Ureter (tissue), 1 donor: ENCODE data around the gene PTPRM. TPM values are rescaled to one million over a fixed set of nuclear protein-coding genes. Genes with fewer than 3 reads are reported as not detected.

Source experiments
- DNase-seq: peaks from one replicate; pipeline ENCODE4 v3.0.0-alpha.2; 2020; ENCODE audit warnings: low spot score
- total RNA-seq: library from RNA; stranded (reverse); gene quantifications from one replicate; pipeline ENCODE4 v1.2.4, GENCODE V29; 2023
- donor health status: DM: yes; HTN: yes; CAD: no.

The PTPRM gene
- total RNA-seq, 1 donor from 2014 or later: 148 TPM

DNA sequence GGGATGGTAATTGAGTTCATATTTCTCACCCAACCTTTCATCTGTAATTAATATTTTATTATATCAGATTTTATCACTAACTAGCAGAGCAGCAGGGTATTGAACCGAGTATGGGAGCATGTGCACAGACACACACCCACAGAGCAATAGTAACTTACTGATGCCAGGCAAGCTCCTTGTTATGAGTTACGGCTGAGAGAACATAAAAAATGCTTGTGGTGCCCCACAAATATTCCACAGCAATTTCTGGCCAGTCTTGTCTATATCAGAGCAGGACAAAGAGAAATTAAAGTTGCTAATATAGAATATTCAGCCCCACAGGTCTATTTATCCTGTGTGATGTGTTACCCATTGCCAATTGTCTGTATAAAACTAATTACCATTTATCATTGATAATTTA, 540.3 kb downstream of the PTPRM start:
- DNase-seq: no peak

DNA sequence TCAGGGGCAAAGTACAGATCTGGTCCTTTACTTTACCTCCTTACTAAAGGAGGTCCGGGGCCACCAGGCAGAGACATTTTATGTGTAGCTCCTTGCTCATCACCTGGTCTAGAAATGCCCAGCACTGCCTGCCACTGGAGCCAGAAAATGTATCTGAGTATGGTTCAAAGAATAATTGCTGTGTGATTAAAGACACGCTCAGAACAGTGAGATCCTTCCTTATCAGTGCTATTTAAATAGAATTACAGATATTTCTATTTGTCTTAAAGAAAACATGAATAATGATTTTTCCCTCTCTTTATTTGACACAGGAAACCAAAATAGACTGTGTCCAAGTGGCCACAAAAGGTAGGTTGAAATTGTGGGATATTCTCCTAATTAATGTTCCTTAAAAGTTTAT, 547.4 kb downstream of the PTPRM start:
- no peak for DNase-seq

DNA sequence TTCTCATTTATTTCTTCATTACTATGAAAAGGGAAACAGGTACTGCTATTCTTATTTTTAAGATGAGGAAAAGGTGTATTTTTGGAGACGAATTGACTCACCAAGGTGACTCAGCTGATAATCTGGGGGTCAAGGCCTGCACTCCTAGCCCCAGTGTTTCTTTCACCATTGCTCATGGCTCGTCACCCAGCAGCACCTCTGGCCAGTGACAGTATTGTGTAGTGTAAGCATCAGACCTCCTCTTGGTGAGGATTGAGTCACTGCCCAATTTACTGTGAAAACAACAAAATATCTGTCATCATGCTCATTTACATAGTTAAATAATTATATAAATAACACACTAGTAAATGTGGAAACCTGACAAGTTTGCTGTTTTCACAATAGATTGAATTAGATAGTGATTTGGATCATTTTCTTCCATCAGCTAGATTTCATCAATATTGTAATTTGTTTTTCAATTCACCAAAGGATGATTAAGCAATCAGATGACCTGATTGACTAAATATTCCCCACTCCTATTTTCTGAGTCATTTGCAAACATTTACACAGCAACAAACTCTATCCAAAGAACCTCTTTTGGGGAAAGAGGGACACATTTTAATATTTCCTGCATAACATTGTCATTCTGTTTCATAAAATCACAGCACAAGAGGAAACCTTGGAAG, 549.4 kb downstream of the PTPRM start:
- no peak for DNase-seq

DNA sequence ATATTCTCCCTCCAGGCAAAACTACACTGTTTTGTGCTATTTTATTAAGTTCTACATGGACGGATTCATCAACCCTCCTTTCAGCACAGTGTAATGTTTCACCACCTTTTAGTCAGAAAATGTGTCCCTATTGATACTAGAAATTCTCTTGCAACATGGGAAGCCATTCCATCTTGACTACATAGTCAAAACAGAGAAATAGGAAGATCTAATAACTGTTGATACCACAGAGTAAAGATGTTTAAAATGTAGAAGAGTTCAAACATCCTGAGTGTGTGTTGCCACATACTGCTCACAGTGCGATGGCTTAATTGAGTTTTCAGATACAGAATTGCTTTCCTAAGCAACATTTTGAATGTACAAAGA, 549.9 kb downstream of the PTPRM start:
- no peak for DNase-seq

DNA sequence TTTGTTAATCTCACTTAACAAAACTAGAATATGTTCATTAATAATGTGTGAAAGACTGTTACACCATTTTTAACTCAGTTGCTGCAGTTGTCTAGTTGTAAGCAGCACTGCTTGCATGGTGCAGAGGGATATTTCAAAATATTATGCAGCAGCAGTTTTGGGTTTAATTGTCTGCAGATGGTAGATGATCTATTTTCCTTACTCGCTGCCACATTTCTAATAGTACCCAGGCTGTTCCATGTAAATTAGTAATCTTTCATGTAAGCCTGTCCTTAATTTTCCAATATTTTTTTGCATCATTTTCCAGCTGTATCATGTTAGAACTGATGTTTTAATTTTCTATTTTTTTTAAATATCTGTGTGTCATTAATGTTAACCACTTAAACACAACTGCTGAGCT, 554.0 kb downstream of the PTPRM start:
- DNase-seq: no peak

DNA sequence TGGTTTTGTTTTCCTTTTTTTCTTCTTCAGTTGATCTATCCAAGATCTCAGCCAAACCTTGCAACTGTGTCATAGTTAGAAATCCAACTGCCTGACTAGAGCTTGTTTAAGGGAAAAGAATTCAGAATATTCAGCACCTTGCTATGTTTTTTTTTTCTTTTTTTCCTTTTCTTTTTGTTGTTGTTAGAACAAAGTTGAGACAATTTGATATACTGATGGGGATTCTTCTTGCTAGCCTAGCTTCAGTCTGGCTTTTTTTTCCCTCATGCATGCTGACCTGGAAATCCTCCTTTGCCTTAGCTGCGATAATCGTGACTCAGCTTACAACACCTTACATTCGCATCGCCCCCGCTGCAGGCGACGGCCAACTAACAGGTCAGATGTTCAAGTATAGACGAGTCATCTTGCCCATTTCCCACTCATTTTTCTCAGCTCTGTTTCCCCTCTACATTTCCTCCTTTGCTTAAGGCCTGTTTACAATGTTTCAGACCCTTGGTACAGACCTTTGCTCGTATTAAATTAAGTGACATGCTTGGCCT, 554.9 kb downstream of the PTPRM start:
- DNase-seq: no peak

DNA sequence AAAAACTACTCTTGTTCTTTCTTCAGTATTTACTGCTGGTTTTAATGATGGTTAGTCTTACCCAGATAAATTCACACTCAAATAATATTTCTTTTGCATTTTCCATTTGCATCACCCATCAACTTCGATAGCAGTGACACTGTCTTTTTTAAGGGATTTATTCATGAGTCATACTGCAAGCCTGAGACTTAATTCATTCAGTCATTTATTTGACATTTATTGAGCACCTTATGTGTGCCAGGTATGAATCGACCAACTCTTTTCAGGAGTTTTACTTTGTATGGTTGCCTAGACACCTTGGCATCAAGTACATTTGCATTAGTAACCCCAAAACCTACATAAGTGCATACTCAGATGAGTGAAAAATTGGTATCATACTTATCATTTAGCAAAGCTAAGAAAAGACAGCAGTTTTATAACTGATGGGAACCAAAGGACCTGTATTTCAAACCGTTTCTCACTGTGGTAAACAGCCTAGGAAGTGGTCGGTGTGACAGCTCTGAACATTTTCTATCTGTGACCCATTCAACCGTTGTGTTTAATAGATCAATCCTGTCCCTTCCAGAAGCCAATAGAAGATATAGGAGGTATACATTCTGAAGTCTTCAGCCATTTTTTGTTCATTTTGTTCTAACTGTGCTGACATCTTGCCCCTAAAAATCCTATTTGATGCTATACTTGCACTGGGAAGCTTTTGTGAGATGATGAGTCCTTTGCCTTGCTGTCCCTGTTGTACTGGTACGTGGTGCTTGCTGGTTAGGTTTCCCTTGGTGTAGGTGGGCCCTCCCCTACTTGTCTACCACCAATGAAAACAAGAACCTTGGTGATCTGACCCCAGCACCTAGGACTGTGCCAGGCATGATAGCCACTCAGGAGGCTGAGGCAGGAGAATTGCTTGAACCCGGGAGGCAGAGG, 557.4 kb downstream of the PTPRM start:
- DNase-seq: no peak

DNA sequence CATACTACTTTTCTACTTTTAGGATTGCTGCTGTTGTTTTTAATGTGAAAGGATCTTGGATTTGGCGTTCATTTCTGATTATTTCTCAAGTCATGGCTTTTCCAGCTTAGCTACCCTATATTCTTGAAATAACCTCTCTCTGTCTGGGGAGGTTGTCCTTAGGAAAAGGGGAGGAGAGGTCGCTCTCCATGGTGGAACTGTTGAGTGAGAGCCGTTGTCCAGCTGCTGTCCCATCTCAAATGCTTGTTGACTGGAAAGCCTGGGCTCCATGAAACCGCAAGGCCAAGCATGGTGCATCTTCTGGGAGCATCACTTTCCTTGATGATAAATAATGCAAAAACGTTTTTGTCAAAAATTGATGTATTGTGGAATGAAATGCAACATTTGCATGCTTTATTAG, 563.0 kb downstream of the PTPRM start:
- DNase-seq: no peak

DNA sequence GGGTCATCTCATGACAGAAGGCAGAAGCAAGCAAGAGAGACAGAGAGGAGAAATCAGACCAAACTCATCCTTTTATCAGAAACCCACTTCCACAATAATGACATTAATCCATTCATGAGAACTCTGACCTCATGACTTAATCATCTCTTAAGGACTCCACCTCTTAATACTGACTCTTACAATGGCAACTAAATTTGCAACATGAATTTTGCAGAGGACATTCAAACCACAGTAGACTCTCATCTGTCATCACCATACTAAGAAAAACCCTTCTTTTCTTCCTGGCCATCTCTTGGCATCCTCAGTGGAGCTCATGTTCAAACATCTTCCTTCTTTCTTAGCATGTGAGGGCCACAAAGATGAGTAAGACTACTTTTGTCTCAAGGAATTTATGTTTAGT, 565.9 kb downstream of the PTPRM start:
- no peak for DNase-seq

DNA sequence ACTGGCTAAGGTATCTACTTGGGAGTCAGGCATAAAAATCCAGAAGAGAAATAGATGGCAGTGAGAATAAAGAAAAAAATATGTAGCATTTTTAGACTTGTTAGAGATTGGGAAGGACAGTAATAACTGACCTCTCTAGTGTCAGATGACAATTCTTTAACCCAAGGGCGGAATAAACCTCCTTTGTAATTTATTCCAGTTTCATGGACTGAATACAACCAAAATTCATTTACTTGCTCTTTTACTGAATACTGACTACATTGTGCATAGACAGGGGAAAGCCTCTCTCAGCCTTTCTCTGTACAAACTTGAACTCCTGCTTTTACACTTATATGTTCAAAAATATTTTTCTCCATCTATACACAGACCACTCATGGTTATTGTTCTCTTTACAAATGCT, 566.8 kb downstream of the PTPRM start:
- DNase-seq: no peak

DNA sequence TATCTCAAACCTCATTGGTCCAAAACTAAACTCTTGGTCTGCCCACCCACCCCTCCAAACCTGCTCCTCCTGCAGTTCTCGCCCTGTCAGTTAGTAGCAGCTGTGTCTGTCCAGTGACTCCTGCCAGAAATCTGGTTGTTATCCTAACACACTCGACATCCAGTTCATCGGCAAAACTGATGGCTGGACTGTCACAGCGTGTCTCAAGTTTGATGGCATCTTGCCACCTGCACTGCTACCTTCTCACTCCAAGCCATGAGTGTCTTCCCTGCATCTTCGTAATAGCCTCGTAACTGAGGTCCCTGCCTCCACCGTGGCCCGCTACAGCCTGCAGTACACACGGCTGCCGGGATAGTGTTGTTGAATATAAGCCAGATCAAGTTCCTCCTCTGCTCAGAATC, 572.0 kb downstream of the PTPRM start:
- DNase-seq: no peak

DNA sequence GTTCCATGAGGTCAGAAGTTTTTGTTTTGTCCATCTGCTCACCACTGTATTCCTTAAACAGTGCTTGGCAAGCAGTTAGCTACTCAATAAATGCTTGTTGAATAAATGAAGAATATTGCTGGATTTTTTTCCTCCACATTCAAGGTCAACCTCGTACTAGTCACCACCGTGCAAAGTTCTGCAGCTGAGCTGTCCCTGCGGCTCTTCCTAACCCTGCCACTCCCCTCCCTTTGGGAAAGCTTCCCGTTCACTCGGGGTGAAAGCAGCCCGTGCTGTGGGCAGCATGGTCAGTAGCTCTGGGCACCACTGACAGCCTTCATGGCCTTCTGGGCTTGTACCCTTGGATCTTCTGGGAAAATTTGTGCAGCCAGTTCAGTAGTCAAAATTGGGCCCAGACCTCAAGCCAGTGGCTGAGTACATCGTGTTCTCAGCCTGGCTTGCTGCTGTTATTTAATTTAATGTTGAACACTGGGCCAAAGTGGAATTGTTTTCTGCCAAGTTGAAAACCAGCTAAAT, 572.8 kb downstream of the PTPRM start:
- no peak for DNase-seq

DNA sequence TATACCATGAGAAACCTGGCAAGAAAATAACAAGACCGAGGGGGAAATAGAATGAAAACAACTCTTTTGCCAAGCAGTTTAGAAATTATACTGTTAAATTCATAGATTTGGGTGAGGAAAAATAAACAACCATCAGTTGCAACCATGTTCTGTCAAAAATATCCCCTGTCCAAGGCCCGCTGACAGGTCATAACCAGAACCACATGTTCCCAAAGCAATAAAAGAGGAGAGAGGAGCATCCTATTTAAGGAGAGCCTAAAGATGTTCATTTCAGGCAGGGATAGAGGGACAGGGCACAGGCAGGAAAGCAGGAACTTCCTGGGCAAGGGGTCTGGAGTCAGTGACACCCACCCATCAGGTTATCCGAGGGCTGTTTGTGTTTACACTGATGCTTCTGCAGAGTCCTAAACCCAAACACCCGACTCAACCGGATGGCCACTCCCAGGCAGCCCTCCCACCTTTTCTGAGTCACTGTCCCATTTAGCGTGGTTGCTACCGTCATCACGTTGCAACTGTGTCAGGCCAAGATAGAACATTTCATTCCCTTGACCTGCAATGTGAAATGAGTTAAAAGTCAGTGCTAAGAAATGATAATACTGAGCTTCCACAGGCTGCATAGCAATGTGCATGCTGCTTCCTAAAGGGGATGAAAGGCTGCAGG, 573.9 kb downstream of the PTPRM start:
- no peak for DNase-seq

DNA sequence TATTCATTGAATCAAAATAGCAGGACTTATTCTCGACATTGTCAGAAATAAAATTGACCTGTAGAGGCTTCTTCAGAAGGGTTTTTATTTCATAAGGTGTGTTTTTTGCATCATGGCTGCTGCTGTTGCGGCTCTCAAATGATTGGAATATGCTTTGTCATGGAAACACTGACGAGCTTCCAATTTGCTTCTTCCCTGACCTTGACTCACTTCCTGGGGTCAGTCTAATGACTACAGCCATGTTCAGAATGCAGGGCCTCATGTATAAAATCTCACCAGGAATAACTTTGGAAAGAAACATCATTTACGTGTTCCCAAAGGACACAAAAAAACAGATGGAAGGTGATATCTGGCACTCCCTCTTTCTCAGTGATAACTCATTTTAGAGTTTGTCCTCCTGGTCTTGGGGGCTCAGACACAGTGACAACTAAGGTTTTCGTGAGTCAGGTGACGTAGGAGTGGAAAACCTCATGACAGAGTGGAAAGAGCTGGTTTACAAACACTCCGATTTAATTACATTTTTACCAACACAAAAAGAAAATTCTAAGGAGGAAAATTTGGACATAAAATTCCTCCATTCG, 575.1 kb downstream of the PTPRM start:
- no peak for DNase-seq

DNA sequence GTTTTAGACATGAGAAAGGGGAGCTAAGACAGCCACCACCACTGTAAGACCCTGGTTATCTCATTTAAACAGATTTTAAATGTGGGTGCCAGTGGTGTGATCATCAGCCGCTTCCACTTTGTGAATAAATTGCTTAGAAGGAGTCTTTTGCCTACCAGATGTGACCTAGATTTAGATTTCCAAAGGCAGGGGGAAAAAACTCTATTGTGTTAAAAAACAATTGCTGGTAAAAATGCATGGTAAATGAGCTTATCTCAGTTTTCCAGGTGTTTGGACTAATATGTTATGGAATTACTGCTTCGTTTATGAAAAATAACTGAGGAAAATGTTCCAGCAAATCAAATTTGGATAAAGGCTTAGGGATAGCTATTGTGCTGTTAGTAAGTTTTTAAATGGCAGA, 575.8 kb downstream of the PTPRM start:
- DNase-seq: no peak

DNA sequence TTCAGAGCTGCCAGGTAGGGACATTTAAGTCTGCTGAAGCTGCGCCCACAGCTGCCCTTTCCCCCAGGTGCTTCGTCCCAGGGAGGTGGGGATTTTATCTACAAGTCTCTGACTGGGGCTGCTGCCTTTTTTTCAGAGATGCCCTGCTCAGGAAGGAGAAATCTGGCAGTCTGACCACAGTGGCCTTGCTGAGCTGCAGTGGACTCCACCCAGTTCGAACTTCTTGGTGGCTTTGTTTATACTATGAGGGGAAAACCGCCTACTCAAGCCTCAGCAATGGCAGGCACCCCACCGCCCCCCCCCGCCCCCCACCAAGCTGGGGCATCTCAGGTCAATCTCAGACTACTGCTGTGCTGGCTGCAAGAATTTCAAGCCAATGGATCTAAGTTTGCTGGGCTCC, 584.1 kb downstream of the PTPRM start:
- no peak for DNase-seq

DNA sequence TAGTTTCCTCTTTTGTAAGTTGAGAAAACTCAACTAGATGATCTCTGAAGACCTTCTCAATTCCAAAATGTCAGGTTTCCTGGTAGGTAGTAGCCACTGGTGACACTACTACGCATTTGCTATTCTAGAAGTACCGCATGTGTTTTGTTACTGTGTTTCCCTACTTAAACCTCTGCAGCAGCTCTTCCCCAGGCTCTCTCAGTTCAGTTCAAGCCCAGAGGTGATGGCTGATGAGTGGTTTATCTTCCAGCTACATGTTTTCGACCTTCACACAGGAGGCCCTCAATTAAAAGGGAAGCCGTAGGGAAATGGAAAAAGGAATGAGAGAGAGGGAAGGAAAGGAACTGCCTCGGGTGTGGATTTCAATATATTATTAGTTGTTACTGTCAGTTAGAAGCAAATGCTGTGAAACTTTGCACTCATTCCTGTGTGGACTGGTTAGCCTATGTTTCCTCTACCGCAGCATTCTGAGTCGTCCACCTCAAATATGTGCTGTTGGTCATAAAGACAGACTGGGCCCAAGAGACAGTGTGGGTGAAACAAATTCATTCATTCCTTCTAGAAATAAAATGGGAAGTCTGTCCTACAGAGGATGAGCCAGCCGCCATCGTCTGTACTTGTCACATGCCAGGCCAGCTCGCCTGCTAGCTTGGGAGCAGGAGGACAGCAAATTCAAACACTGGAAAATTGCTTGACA, 586.9 kb downstream of the PTPRM start:
- no peak for DNase-seq

DNA sequence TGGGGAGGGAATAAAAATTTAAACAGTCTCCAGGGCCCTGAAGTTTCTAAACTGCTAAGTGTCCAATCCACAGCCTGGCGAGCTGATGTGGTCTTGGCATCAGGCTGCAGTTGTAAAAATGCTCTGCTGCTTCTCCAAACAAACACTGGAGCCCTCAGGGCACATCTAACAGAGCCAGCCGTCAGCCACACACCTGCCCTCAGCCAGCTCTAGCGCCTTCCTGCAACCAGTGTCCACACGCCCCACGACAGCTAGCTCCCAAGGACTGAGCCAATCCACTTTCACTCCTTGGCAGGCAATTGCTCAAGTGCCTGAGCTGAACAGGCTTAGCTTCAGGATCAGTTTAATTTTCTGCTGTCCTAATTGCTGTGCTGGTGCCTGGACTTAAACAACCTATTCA, 595.7 kb downstream of the PTPRM start:
- no peak for DNase-seq

DNA sequence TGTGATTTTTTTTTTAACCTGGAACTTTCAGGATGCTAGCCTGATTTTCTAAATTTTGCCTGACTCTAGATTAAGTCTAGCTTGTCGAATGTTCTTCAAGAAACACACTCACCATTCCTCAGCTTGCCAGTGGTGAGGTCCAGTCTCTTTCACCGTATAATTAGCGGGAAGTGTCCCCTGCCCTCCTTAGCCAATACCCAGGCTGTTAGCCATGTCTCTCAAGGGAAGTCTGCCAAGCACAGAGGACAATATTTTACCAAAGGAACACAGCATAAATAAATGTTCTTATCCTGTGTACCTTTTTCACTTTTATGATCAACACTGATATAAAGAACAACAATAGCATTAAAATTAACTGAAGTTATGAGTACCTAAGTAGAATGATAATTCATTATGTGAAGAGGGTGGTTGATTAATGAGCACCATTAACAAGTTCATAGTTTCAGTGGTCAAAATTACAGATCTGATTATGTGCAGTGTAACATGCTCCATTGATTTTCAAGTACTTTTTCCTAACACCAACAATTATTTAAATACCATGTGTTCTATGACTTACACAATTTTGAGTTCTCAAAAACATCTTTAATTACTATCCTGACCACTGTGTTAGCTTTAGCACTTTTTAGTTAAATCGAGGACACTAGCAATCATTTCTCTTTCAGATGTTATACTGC, 596.3 kb downstream of the PTPRM start:
- DNase-seq: no peak

DNA sequence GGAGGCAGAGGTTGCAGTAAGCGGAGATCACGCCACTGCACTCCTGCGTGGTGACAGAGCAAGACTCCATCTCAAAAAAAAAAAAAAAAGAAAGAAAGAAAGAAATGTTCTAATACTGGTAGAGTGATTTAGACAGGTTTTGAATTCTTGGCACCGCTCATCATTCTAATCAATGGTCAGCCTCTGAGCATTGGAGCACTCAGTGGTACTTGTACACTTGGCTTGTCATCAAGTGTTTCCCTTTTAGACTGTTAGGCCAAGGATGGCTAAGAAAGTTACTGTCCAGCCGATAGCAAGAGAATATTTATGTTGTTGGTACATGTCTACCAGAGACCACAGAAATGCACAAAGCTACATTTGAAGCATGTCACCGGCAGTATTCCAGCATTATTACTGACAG, 598.0 kb downstream of the PTPRM start:
- no peak for DNase-seq

DNA sequence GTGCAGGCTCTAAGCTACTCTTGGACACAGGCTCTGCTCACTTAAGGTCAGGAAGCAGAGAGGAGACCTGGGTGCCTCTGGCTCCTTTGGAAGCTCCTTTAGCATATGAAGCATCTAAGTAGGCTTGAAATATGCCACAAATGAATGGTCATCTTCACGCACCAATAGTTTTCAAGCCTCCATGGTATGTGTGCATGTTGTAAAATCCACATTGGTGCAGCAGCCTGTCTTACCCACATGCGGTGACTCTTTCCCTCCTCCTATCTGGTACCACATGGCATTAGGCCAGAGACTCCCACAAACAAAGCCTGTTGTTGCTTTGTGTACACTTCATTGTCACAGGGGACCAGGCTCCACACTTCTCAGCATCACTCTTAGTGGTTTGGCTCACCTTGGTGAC, 599.9 kb downstream of the PTPRM start:
- no peak for DNase-seq
